Kidney (tissue), 14 donors: ENCODE data around the gene PVALB. TPM values are rescaled to one million over a fixed set of nuclear protein-coding genes. Genes with fewer than 3 reads are reported as not detected.

ENCODE experiments used
- DNase-seq, 5 donors: peaks; one replicate each; pipeline ENCODE4 v3.0.0-alpha.2; 2013 to 2020
- FAIRE-seq: peaks from 2 replicates; lab custom pipeline; 2012; peaks lifted over from hg19 to GRCh38; lab: Jason Lieb, UNC
- H3K27ac ChIP-seq, 2 donors: one replicate each; pipeline ENCODE4 v1.7.0; 2013; ENCODE audit warnings: low read depth in 2 of 2, low read length in 2 of 2, inconsistent platforms in 1 of 2
- H3K27me3 ChIP-seq: one replicate; pipeline ENCODE4 v1.7.1; 2013; ENCODE audit warnings: low read length, inconsistent platforms; ENCODE audit not compliant: control insufficient read depth, insufficient read depth
- H3K36me3 ChIP-seq, 3 donors: one replicate each; pipeline versions ENCODE4 v1.7.0 to v1.7.1; 2013; ENCODE audit warnings: low read length in 3 of 3, control low read depth in 1 of 3, inconsistent platforms in 1 of 3; ENCODE audit not compliant: insufficient read depth in 3 of 3, control insufficient read depth in 2 of 3
- H3K4me1 ChIP-seq, 3 donors: one replicate each; pipeline versions ENCODE4 v1.7.0 to v1.7.1; 2013; ENCODE audit warnings: low read length in 3 of 3, inconsistent platforms in 1 of 3, low read depth in 1 of 3; ENCODE audit not compliant: control insufficient read depth in 2 of 3, insufficient read depth in 2 of 3
- H3K4me3 ChIP-seq, 3 donors: one replicate each; pipeline versions ENCODE4 v1.7.0 to v1.8.1; 2013; ENCODE audit warnings: low read length in 3 of 3, control low read depth in 1 of 3, inconsistent platforms in 1 of 3
- H3K9ac ChIP-seq, 3 donors: one replicate each; pipeline versions ENCODE4 v1.7.0 to v1.7.1; 2013; ENCODE audit warnings: low read length in 3 of 3, control low read depth in 1 of 3, inconsistent platforms in 1 of 3
- H3K9me3 ChIP-seq, 3 donors: one replicate each; pipeline versions ENCODE4 v1.7.0 to v1.7.1; 2013; ENCODE audit warnings: low read length in 3 of 3, control low read depth in 1 of 3, inconsistent platforms in 1 of 3; ENCODE audit not compliant: control insufficient read depth in 2 of 3, insufficient read depth in 1 of 3
- intact Hi-C: fragments of 100-400 bp; cut with DNase I; formaldehyde crosslinking; loops from one replicate; pipeline ENCODE4 v1.11.1; 2022
- polyA plus RNA-seq: library from polyadenylated mRNA; stranded (reverse); fragments of 350-450 nt; fragmentation: Illumina TruSeq; extraction: RNeasy Lipid Tissue Mini Kit (QIAGEN cat#74804); gene quantifications from one replicate; pipeline ENCODE4 v1.2.3, GENCODE V29; 2014; ENCODE audit warnings: low read depth, low replicate concordance; ENCODE audit not compliant: insufficient read depth
- total RNA-seq: library from RNA; stranded (reverse); fragmentation: NEBNext Ultra II Directional; extraction: Animal tissue kit (Norgen Biotek cat#: 25700); gene quantifications from one replicate; pipeline ENCODE4 v1.2.1, GENCODE V29; 2021
- TF ChIP-seq, protein P1 (sequence below): IDR thresholded peaks from 3 replicates; pipeline ENCODE4 v1.5.1; 2012; ENCODE audit warnings: mild to moderate bottlenecking, moderate library complexity, borderline replicate concordance; ENCODE audit not compliant: insufficient read depth; ENCODE audit errors: extremely low read depth
- donor health status: control.
- donor health status: control.
- donor health status: control.
- donor health status: control.
- donor health status: control.
- donor health status: DM: yes; HTN: yes; CAD: no.
- donor health status: Normal renal cell carcinoma (clear cell type).

PVALB gene
- total and polyA plus RNA-seq, 2 donors from 2014 or later = 2.1 to 400 TPM

DNA sequence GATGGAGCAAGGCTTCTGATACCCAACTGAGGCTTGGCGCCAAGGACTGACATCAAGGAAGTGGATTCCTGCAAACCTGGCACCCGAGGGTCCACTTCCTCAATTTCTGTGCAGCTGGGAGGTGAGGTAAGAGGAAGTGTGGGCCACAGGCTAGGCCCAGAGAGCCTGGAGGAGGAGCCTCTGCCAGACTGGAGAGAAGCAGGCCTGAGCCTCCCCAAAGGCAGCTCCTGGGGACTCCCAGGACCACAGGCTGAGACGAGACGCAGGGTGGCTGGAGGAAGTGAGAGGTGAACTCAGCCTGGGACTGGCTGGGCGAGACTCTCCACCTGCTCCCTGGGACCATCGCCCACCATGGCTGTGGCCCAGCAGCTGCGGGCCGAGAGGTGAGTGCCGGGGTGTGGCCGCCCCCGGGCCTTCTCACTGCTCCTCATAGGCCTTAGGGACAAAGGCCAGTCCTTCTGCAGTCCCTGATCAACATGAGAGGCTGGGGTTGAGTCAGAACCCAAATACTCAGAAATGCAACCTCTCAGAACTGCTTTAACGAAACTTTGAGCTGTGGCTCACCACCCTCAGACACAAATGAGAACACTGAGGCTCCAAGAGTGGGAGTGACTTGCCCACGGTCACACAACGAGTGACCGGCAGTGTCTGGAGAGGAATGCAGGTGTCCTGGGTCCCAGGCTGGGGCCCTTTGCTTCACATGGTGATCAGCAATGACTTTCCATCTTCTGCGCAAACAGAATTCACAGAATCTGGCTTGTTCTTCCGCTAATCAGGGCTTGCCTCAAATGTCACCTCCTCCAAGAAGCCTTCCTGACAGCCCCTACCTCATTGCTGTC is 44.2 kb upstream of the PVALB start, which contains the start of gene NCF4:
Gene NCF4, plus strand, starts transcription at position 186 of the 839 bp plus-strand sequence. Its CDS starts 166 bp downstream, at position 352.
- peak in 1 of 5 donors; percentile 81 for DNase-seq
- no peak for FAIRE-seq
- H3K36me3 ChIP-seq = no peaks in the 10 kb centered on the region
- no peak within 1 kb of the TSS for H3K27ac ChIP-seq
- peak within 1 kb of the TSS in 1 of 3 donors; percentile 23 for H3K9ac ChIP-seq
- intact Hi-C loops = no loop called here
- no peaks in the 10 kb centered on the region for H3K27me3 ChIP-seq
- TF ChIP-seq, protein P1, sequence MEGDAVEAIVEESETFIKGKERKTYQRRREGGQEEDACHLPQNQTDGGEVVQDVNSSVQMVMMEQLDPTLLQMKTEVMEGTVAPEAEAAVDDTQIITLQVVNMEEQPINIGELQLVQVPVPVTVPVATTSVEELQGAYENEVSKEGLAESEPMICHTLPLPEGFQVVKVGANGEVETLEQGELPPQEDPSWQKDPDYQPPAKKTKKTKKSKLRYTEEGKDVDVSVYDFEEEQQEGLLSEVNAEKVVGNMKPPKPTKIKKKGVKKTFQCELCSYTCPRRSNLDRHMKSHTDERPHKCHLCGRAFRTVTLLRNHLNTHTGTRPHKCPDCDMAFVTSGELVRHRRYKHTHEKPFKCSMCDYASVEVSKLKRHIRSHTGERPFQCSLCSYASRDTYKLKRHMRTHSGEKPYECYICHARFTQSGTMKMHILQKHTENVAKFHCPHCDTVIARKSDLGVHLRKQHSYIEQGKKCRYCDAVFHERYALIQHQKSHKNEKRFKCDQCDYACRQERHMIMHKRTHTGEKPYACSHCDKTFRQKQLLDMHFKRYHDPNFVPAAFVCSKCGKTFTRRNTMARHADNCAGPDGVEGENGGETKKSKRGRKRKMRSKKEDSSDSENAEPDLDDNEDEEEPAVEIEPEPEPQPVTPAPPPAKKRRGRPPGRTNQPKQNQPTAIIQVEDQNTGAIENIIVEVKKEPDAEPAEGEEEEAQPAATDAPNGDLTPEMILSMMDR = no peak
- H3K4me1 ChIP-seq = peaks cover 0 to 1% (median 0%) of the 10 kb centered on the region in 3 donors
- no peaks in the 10 kb centered on the region for H3K9me3 ChIP-seq
- no peak within 1 kb of the TSS for H3K4me3 ChIP-seq

DNA sequence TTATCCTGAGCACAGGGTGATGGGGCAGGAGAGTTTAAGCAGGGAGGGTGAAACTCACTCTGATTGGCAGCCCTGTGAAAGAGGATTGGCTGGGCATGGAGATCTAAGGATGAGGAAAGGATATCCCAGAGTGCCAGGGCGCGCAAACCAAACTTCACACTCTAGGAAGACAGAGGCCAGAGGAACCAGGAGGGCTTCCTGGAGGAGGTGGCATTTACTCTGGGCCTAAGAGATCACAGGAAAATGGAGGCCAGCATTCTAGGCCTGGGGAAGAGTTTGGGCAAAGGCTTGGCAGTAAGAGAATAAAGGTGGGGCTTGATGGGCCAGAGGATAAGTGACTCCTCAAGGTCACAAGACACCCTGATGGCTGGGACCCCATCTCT is 43.6 kb upstream of the PVALB start:
- intact Hi-C loops = no loop called here
- H3K9me3 ChIP-seq = no peaks in the 10 kb centered on the region
- TF ChIP-seq, protein P1 = no peak
- no peaks in the 10 kb centered on the region for H3K36me3 ChIP-seq
- H3K4me1 ChIP-seq = peaks cover 0 to 3% (median 0%) of the 10 kb centered on the region in 3 donors
- H3K4me3 ChIP-seq = no peak overlapping the region
- DNase-seq (no peak), FAIRE-seq (no peak)
- H3K9ac ChIP-seq = no peak overlapping the region
- no peaks in the 10 kb centered on the region for H3K27me3 ChIP-seq
- H3K27ac ChIP-seq = no peak overlapping the region

DNA sequence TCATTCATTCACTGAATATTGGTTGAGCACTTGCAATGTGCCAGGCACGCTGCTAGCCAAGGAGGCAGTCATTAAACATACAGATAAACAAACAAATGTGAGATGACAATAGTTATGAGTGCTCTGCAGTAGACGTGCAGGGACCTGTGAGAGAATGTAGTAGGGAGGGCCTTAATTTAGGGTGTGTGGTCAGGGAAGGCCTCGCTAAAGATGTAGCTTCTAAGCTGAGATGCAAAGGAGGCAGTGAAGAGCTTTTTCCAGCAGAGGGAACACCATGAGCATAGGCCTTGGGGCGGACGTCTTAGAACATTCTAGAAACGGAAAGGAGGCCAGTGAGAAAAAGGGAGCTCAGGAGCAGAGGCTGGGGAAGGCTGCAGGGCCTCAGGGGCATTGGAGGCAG is 43.2 kb upstream of the PVALB start:
- Histone ChIP-seq H3K9me3 (no peaks in the 10 kb centered on the region), H3K27me3 (no peaks in the 10 kb centered on the region), H3K4me3 (no peak overlapping the region), H3K27ac (no peak overlapping the region), H3K36me3 (no peaks in the 10 kb centered on the region), H3K9ac (no peak overlapping the region), H3K4me1 (peaks cover 0 to 3% (median 0%) of the 10 kb centered on the region in 3 donors)
- no peak for FAIRE-seq
- intact Hi-C loops = no loop called here
- TF ChIP-seq, protein P1 = no peak
- no peak for DNase-seq
